HG02763 (cell line): Measurements from ENCODE around the gene SLC4A3.
"Not testable (repeated sequence)": the region's sequence is repeated elsewhere in the genome, so short reads cannot be mapped to it uniquely, and the experiment has no call there.

Experiments
- ATAC-seq: cut with Tn5 transposase; IDR thresholded peaks from one replicate; pipeline ENCODE4 v1.9.1; 2021; ENCODE audit warnings: mild to moderate bottlenecking, moderate library complexity; ENCODE audit not compliant: unreplicated experiment

SLC4A3 gene

DNA sequence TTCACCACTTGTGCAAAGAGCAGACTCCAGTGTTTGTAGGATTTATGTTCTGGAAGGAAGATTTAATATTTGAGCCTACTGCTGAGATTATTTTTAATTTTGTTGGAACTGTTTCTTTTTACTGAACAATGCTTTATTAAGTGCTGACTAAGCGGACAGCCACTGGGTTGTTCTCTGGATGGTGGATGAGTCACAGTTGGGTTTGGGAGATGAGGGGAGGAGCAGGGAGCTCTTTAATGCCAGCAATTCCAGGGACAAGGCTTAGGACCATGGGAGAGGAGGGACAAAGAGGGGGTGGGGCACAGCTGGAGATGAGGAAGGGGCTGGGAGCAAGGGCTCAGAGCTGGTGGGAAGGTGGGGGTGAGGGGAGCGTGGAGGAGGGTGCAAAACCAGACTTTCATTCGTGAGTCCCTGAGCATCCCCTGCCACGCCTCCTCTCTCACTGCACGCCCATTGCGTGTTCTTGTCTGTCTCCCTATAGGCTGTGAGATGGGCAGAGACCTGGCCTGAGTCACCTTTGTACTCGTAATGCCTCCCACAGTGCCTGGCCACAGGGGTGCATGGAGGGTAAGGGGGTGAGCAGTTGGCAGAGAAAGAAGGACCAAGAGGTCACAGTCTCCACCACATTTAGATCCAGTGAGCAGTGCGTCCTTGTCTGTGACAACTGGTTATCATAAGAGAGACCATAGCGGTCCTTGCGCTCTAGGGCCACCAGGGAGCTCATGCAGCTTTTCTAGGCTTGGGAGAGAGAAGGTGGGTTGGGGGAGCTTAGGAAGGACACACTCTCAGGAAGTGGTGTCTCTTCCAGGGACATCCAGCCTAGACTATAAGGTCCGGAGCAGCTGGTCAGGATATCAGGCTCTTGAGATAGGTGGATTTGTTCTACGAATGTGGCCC lies 18.4 kb downstream of the SLC4A3 start:
- ATAC-seq = no peak

DNA sequence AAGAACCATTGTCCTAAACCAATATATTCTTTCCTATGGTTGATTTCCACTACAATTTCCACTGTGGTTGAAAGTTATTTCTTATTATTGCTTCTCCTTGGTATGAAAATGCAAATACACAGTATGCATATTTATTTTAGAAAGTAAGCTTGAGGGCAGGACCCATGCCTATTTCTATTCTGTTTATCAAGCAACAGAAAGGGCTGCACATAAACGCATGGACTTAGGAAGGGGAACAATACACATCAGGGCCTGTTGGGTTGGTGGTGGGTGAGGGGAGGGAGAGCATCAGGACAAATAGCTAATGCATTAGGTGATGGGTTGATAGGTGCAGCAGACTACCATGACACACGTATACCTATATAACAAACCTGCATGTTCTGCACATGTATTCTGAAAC lies 20.7 kb downstream of the SLC4A3 start:
- no peak for ATAC-seq

DNA sequence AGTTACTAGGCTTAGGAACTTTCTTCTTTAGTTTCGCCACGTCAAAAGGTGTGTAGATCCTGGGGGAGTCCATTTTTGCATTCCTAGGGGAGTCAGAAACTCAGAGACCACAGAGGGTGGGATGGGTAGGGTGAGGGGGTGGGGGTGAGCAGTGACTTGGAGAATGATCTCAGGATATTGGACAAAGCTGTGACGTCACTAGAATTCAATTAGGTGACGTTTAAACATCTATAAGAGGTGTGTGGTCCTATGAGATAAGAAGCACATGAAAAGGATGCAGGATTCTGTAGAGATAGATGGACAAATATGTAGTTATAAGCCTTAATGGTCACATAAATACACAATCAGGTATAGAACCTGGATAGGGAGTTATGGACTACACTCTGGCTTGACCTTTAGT lies 21.5 kb downstream of the SLC4A3 start:
- ATAC-seq = no peak

DNA sequence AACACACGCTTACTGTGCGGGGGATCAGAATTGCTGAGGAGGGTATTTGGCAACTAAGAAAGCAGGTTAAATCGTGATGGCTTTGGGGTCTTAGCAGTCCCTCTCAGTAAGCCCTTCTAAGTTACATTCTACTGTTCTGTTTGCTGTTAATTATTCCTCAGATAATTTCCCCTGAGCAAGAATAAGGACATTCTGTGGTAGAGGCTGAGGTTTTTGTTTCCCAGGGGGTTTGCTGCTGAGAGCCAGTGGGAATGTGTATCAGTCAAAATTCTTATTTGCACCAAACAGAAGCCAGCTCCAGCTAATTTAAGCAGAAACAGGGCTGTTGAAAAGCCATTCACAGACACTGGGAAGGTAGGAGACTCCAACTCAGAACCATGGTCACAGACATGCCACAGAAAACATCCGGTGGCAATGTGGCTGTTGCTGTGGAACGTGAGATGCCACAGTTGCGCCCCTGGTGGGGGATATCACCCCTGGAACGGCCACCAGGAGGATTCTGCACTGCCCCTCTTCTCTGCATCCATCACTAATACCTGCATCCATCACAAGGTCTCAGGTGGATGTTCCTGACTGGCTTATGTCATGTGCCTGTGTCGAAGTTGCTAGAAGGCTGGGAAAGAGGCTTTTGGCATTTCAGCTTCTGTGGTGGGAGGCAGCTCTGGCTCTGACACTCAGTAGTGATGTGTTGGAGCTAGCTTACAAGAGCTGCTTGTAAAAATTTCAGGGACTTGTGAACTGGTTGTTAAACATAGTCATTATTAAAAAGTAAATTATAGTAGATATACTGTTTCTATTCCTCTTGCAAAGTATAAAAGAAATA lies 23.2 kb downstream of the SLC4A3 start:
- no peak for ATAC-seq

DNA sequence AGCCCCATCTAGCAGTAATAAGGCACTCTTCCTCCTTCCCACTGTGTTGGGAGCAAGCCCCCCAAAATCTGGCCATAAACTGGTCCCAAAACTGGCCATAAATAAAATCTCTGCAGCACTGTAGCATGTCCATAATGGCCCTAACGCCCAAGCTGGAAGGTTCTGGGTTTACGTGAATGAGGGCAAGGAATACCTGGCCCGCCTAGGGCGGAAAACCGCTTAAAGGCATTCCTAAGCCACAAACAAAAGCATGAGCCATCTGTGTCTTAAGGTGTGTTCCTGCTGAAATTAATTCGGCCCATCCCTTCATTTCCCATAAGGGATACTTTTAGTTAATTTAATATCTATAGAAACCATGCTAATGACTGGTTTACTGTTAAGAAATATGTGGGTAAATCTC lies 24.2 kb downstream of the SLC4A3 start:
- not testable (repeated sequence) for ATAC-seq

DNA sequence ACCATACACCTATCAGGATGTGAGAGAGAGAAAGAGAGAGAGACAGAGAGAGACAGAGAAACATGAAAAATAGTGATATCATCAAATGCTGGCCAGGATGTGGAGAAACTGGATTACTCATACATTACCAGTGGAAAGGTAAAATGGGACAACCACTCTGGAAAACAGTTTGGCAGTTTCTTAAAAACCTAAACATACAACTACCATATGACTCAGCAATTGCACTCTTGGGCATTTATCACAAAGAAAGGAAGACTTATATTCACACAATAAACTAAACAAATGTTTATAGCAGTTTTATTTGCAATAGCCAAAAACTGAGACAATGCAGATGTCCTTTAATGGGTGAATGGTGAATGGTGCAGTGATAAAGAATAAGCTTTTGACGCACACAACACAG lies 29.1 kb downstream of the SLC4A3 start:
- ATAC-seq = no peak

DNA sequence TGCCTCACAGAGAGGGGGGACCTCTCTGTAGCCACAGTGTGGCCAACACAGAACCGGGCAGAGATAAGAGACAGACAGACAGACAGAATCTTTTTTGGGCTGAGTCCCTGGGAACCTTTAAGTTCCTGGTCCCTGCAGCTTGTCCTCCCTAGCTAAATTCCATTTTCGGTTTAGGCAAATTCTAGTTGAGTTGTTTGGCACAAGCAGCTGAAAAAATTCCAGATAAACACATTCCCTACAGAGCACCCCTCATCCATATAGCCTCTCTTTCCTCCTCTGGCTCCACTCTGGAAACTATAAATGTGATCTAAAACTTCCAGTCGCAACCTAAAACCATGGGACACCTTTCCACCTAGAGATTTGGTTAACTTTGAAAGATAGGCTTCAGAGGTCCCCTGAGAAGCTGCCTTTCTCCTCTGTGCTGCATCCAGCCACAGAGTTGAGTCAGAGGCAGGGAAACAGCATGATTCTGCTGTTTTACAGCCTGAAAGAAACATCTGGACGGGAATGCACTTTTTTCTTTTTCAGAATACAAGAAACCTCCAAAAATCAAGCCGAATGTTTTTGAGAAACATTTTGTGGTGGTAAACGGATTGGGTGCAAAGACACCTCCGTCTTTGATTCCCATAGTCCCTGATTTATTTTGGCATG lies 30.9 kb downstream of the SLC4A3 start:
- ATAC-seq = no peak

DNA sequence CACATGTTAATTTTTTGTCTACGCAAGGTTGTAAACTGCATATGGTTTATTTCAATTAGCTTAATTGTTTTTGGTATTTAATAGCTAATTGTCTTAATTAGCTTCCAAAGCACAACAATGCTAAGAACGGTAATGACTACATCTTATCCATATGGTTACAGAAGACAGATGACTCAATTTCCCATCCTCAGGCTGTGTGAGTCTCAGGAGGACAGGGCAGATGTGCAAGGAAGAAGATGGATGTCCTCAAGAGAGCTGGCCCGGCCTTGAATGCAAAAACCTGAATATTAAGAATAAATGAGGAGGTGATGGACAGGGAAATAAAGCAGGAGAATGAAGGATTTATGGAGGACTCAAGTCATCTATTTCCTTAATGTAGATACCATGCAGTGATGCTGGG lies 31.4 kb downstream of the SLC4A3 start:
- no peak for ATAC-seq

DNA sequence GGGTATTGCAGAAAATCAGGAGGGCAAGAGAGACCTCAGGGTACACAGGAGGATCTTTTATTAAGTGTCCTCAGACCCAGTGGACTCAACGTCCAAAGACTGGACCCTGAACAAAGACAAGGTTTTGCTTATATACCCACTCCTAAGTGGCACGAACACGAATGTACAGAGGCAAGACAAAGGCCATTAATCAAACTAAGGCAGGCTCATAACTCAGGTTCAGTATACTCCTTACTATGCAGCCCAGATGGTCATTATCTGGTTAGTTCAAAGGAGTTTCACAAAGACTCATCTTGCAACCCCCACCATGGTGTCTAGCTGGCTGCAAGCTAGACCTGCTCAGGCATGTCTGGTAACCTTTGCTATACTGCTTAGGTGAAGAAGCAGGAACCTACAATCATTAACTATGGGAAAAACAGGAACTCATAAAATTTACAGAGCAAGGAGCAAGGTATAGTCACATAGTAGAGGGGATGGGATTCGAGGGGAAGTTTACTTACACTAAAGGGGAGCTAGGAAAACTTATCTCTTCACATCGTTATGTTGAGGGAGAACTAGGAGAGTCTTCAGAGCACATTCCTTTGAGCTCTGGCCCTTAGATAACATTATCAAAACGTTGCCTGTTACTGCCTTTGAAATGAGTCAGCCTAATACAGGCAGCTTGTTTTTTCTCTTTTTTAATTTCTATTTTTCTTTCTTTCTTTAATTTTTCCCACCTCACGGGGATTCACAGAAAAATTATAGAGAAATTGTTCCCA lies 33.9 kb downstream of the SLC4A3 start:
- ATAC-seq = peak; percentile 89

DNA sequence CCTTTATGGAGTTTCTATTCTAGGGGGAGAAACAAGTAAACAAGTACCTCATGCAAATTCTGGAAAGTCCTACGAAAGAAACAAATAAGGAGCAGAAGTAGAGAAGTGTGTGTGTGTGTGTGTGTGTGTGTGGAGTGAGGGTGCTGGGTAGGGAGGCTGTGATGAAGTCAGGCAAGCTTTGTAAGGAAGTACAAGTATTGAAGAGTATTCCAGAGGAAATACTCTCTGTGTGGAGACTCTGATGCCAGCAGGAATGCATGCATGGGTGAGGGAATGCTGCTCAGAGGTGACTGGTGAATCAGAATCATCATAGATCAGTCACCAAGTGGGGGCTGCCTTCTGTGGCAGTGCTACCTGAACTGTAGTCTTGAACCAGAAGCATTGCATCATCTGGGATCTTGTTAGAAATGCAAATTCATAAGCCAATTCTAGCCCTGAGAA lies 34.5 kb downstream of the SLC4A3 start:
- peak; percentile 11 for ATAC-seq

DNA sequence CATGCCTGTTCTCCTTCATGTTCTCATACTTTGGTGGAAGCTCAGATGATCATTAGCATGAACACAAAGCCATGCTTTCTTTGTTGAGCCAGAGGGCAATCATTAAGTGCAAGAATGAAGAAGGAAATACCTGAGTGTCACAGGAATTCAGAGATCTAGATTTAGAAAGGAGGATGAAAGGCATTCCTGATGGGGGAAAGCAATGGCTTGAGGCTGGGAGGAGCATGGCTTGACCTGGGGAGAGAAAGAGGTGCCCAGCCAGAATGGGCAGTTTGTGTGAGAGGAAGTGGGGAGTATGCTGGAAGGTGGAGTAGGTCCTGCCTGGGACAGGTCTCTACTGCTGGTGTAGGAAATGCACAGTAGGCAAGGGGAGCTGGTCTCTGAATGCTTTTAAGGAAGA lies 35.1 kb downstream of the SLC4A3 start:
- no peak for ATAC-seq

DNA sequence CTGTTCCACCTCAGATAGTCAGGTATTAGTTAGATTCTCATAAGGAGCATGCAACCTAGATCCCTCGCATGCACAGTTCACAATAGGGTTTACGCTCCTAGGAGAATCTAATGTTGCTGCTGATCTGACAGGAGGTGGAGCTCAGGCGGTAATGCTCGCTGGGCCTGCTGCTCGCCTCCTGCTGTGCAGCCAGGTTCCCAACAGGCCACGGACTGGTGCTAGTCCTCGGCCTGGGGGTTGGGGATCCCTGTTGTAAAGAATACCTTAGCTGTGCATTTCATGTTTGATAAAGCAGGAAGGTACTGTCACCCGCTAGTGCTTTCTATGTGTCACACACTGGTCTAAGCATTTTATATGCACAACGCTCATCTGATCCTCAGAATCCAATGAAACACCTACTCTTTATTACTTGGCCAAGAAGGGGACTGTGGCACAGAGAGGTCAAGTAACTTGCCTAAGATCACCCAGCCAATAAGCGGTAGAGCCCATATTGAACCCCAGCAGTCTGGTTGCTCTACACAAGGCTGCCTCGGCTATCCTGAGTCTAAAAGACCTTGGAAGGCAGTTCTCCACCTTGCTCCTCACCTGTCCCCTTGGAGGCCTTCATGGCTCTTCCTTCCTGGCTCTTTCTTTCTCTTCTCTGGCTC lies 35.8 kb downstream of the SLC4A3 start:
- ATAC-seq = no peak

DNA sequence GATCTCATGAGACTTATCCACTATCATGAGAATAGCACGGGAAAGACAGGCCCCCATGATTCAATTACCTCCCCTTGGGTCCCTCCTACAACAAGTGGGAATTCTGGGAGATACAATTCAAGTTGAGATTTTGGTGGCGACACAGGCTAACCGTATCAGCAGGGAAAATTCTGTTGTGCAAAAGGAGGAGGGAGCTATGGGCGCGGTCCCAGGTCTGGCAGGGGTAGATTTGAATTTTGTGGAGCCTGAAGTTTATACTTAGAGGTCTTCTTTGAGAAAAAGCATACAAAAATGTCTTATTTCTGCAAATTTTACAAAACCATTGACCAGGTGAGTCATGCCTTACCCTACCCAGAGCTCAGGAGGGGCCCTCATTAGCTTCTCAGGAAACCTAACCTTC lies 36.6 kb downstream of the SLC4A3 start:
- ATAC-seq = no peak

DNA sequence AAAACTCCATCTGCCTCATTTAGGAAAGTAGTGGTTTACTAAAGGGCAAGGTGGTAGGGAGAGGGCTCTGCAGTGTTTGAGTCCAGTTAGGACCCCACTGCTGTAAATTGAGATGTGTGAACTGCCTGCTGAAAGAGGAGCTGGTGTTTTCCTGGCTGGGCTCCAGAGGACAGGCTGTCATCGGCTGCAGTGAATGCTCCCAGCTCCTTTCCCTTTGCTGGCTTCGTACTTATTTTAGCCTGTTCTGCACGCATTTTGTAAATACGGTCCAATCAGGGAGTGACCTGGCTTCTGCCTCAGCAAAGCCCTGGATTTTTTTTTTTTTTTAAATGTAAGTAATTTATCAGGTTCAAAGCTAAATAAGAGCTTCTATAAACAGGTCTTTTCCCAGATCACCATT lies 37.5 kb downstream of the SLC4A3 start:
- ATAC-seq = no peak

DNA sequence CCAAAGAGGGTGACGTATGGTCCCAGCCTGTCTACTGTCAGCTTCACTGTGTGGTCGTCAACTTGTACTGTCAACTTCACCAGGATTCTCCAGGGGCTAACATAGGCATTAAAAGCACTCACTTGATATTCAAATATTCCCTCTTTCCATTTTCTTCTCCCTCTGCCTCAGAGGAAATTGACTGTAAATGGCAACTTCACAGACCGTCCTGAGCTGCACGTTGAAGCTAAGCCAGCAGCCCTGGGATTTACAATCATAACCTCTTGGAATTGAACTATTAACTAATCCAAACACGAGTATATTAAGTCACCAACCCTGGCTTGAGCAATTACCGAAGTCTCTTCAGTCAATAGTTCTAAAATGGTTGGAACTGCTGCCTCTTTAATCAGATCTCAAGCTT lies 38.5 kb downstream of the SLC4A3 start:
- no peak for ATAC-seq

DNA sequence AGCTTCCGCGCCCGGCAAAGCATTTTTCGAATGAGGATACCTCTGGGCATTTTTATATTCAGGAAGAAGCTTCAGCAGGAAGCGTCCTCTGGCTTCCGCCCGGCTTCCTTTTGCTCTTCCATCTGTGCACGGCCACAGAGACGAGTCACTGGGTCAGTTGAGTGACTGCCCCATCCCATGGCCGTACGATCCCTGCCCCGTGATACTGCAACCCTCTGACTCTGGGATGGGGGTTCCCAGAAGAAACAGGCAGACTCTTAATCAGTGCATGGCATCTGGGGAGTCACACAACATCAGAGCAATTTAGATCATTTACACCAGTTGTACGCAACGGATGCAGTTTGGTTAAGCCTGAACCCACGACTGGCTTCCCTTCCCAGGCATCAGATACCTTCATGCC lies 40.9 kb downstream of the SLC4A3 start:
- no peak for ATAC-seq

DNA sequence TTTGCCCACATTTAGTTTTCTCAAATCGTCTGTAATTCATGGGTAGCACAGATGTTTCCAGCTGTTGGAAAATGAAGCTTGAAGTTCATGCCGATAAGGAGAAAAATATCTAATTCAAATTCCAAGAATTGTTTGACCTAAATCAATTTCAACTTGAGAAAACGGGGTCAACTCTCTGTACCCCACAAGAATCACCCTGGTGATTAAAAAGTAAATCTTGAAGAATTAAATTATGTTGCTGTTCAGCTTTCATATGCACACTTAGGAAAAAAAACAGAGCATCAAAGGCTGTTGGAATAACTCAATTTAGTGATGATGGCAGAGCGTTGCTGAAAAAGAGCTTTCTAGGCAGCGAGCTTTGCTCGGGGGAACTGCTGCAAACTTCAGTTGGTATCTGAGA lies 43.0 kb downstream of the SLC4A3 start:
- ATAC-seq = no peak

DNA sequence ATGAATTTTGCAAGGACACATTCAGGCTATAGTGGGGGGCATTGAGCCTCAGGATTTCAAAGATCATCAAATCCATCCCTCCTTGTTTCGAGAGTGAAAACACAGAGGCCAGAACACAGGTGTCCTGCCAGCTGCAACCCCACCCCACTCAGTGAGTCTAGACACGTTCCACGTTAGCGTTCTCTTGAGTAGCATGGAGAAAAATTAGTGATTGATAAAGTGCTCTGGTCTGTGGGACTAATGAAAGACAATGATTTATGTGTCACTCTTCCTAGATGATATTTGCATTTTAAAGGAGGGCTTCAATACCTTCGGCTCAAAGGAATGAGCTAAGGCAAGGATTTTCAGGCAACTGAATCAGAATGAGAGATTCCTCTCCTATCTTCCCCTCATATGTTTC lies 43.8 kb downstream of the SLC4A3 start:
- ATAC-seq = no peak

DNA sequence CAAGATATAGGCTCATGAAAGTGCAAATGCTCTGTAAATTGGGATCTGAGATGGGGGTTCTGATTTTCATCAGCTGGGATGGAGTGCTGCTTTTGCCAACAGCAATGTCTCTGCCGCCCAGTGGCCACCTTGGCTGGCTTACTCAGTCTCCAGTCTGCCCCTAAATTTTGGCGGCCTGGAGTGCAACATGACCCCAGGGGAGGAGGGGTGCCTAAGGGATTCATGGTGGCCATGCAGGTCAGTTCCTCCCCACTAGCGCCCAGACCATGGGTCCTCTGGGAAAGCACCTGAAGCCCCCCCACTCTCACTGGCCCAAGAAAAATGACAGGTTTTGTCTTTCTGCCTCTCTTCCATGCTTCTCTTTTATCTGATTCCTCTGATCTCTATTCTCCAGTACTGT lies 45.0 kb downstream of the SLC4A3 start:
- no peak for ATAC-seq

DNA sequence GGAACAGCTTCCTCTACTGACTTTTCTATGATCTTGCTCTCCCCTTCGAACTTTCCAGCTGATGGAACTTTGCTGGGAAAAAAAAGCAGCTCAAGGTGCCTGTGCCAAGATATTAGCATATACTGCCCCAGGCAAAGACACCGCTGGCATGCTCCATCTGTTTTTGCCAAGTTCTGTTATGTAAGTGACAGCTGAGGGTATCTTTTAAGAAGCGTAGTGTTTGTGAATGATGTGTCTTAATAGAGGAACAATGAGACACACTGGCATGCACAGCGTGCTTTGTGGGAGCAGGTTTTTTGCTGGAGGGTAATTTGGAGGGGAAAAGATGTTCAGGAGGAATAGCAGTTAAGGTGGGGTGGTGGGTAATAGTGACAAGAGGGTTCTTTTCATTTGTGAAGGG lies 47.8 kb downstream of the SLC4A3 start:
- ATAC-seq = no peak
